ENCODE results near the gene CD274. TPM values are rescaled to one million over a fixed set of nuclear protein-coding genes. Genes with fewer than 3 reads are reported as not detected.

The CD274 gene
- total and polyA plus RNA-seq, 2 of the 8 experiments (the other 6 are each of a cell fraction or from before 2014, with no cell fraction given): 0.08 to 0.15 TPM

GRCh38 chr9:5438301-5439162 lies 11.8 kb upstream of the CD274 start (continued):
- TF ChIP-seq SIN3A (conservative IDR thresholded peaks at IDR 0.05 in 1 of 2, IDR thresholded peaks at IDR 0.05 in 1 of 2; ENCODE audit: low read depth in 1 of 2, low read length in 2 of 2): no peak
- no peak for TF ChIP-seq TAF7 (optimal IDR thresholded peaks at IDR 0.05; ENCODE audit: borderline replicate concordance, low read depth, low read length)
- no peak for TF ChIP-seq ZNF274 (IDR thresholded peaks at IDR 0.05; ENCODE audit: borderline replicate concordance, extremely low read depth, low read length)
- TF ChIP-seq SIX5 (IDR thresholded peaks at IDR 0.05; ENCODE audit: low read depth, low read length): no peak
- TF ChIP-seq POU5F1 (IDR thresholded peaks at IDR 0.05; ENCODE audit: low read depth, low read length): no peak
- no peak for TF ChIP-seq JUN (IDR thresholded peaks at IDR 0.05; ENCODE audit: low read depth, low read length)
